ENCODE data around the gene GCSAML.

- TF ChIP-seq, protein P1, sequence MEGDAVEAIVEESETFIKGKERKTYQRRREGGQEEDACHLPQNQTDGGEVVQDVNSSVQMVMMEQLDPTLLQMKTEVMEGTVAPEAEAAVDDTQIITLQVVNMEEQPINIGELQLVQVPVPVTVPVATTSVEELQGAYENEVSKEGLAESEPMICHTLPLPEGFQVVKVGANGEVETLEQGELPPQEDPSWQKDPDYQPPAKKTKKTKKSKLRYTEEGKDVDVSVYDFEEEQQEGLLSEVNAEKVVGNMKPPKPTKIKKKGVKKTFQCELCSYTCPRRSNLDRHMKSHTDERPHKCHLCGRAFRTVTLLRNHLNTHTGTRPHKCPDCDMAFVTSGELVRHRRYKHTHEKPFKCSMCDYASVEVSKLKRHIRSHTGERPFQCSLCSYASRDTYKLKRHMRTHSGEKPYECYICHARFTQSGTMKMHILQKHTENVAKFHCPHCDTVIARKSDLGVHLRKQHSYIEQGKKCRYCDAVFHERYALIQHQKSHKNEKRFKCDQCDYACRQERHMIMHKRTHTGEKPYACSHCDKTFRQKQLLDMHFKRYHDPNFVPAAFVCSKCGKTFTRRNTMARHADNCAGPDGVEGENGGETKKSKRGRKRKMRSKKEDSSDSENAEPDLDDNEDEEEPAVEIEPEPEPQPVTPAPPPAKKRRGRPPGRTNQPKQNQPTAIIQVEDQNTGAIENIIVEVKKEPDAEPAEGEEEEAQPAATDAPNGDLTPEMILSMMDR (IDR thresholded peaks at IDR 0.05): no peak
- TF ChIP-seq POLR2A (IDR thresholded peaks at IDR 0.05; ENCODE audit: low read depth) (no peak), POLR2AphosphoS5 (IDR thresholded peaks at IDR 0.05) (no peak), EP300 (IDR thresholded peaks at IDR 0.05) (no peak)
Measured at GRCh38 chr1:247529771-247530355, 19.1 kb upstream of the GCSAML start.

All from esophagus muscularis mucosa (tissue), 4 donors.